ENCODE data around the gene ERP27.

DNA sequence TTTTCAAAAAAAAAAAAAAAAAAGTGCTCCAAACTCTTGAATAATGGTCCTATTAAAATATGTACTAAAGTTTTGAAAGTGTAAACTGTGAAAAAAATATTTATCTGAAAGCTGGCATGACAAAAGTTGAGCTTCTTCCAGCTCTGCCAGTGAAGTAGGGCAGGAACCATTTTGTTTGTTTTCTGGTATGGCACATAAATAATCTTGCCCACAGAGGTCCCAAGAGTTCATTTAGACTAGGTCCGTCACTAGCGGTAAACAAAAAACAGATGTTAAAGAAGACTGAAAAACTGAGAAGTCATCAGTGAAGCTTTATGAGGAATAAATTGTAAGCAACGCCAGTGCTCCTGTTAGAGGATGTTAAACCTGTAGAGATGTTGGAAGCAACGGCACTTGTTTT lies 7.0 kb downstream of the ERP27 start:
- TF ChIP-seq CTCF (IDR thresholded peaks at IDR 0.05; ENCODE audit: poor library complexity), result no peak
- no peak for TF ChIP-seq EZH2 (IDR thresholded peaks at IDR 0.05; ENCODE audit: borderline replicate concordance)
- TF ChIP-seq EZH2phosphoT487 (IDR thresholded peaks at IDR 0.05; ENCODE audit: low read depth, severe bottlenecking, unreplicated experiment), result no peak

Measured in hepatocyte (in vitro differentiated cells).